Natural killer cell treated with Interleukin-12 subunit alpha and Interleukin-12 subunit beta and Interleukin-15 and Interleukin-18, amount 100 ng/mL, for 72 hours (primary cell): ENCODE data around the gene TRDMT1. TPM values are rescaled to one million over a fixed set of nuclear protein-coding genes. Genes with fewer than 3 reads are reported as not detected.

ENCODE experiments used
- ATAC-seq, 2 donors: fragments of 150-1000 bp; cut with Tn5 transposase in 1 of 2; sonication (Bioruptor Pico), chemical (Tn5 transposase) in 1 of 2; 2 replicates each; pipeline ENCODE4 v1.10.0; 2021
- DNase-seq: peaks from one replicate; pipeline ENCODE4 v3.0.0; 2022; ENCODE audit warnings: low spot score
- H3K27ac Mint-ChIP-seq, 2 donors: 1 replicate in 1 of 2; 2 replicates in 1 of 2; pipeline ENCODE4 v1.8.0; 2022; ENCODE audit warnings: mixed read lengths in 2 of 2, mild to moderate bottlenecking in 1 of 2, moderate library complexity in 1 of 2
- H3K27me3 Mint-ChIP-seq, 2 donors: 1 replicate in 1 of 2; 2 replicates in 1 of 2; pipeline ENCODE4 v1.8.0; 2022; ENCODE audit warnings: mixed read lengths in 2 of 2
- H3K36me3 Mint-ChIP-seq: one replicate; pipeline ENCODE4 v1.8.0; 2022; ENCODE audit warnings: mixed read lengths
- H3K4me1 Mint-ChIP-seq, 2 donors: 1 replicate in 1 of 2; 2 replicates in 1 of 2; pipeline ENCODE4 v1.8.0; 2022; ENCODE audit warnings: low read depth in 2 of 2, mixed read lengths in 2 of 2, mild to moderate bottlenecking in 1 of 2
- H3K4me3 Mint-ChIP-seq: one replicate; pipeline ENCODE4 v1.8.0; 2022; ENCODE audit warnings: mixed read lengths
- H3K9me3 Mint-ChIP-seq: 2 replicates; pipeline ENCODE4 v1.8.0; 2022; ENCODE audit warnings: mixed read lengths
- total RNA-seq, 2 donors: library from RNA; stranded (reverse); gene quantifications; one replicate each; pipeline ENCODE4 v1.2.3, GENCODE V29; 2022

The TRDMT1 gene
- total RNA-seq, 2 donors from 2014 or later, result 8.1 to 15.2 TPM

DNA sequence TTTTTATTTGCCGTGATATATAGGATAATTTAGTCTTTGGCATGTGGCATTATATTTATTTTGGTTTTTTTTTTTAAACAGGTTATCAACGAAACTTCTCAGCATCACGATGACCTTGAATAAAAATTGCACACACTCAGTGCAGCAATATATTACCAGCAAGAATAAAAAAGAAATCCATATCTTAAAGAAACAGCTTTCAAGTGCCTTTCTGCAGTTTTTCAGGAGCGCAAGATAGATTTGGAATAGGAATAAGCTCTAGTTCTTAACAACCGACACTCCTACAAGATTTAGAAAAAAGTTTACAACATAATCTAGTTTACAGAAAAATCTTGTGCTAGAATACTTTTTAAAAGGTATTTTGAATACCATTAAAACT lies 35.7 kb upstream of the TRDMT1 start:
- H3K36me3 Mint-ChIP-seq, result peaks cover 32% of the 10 kb centered on the region
- H3K4me3 Mint-ChIP-seq, result no peak overlapping the region
- H3K27me3 Mint-ChIP-seq, result no peaks in the 10 kb centered on the region
- peak overlapping the region in 1 of 2 donors; percentile 54 for H3K27ac Mint-ChIP-seq
- ATAC-seq, result no peak
- peaks cover 25 to 27% of the 10 kb centered on the region in 2 donors for H3K4me1 Mint-ChIP-seq
- H3K9me3 Mint-ChIP-seq, result no peaks in the 10 kb centered on the region
- DNase-seq, result no peak

DNA sequence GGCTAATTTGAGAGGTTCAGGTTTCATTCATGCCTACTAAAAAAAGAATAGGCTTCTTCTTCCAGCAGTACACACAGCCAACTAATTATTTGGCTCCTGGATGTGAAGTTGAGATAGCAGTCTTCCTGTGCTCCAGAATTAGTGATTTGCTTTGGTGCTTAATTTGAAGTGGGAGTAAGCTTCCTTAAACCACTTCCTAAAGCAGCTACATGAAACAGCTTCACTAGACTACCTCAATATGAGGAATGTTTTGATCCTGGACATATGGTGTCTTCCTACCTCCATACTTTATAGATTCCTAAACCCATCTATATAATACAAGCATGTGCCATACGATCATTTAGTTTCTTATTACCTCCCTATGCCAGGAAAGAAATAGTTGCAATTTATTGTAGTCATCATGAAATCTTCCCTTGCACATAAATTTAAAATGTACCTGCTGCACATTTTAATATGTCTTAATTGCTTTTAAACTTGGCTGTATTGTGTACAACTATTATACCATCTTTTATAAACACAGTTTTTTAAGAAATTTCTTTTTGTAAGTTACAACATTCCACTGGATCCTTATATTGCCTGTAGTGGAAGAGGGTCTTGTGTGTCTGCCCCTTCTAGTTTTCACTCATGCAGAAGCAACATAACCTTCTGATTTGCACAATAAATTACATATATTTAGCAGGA lies 35.1 kb upstream of the TRDMT1 start:
- H3K4me3 Mint-ChIP-seq, result no peak overlapping the region
- no peaks in the 10 kb centered on the region for H3K9me3 Mint-ChIP-seq
- H3K27ac Mint-ChIP-seq, result peak overlapping the region; percentile 54 to 79
- peaks cover 28 to 30% of the 10 kb centered on the region in 2 donors for H3K4me1 Mint-ChIP-seq
- no peaks in the 10 kb centered on the region for H3K27me3 Mint-ChIP-seq
- no peak for DNase-seq
- ATAC-seq, result no peak
- peaks cover 37% of the 10 kb centered on the region for H3K36me3 Mint-ChIP-seq

DNA sequence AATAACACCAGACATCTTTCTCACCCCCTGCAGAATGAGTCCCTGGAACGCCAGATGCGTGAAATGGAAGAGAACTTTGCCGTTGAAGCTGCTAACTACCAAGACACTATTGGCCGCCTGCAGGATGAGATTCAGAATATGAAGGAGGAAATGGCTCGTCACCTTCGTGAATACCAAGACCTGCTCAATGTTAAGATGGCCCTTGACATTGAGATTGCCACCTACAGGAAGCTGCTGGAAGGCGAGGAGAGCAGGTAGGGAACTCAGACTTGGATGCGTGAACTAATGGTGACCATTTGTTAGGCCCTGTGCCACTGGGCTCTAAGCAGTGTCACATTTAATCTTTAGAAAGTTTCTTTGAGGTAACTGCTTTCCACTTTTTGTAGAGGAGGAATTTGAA lies 33.7 kb upstream of the TRDMT1 start:
- peak overlapping the region; percentile 34 for H3K4me3 Mint-ChIP-seq
- no peaks in the 10 kb centered on the region for H3K27me3 Mint-ChIP-seq
- peaks cover 45% of the 10 kb centered on the region for H3K36me3 Mint-ChIP-seq
- H3K9me3 Mint-ChIP-seq, result no peaks in the 10 kb centered on the region
- no peak for DNase-seq
- ATAC-seq, result no peak
- peak overlapping the region; percentile 54 to 79 for H3K27ac Mint-ChIP-seq
- H3K4me1 Mint-ChIP-seq, result peaks cover 39 to 45% of the 10 kb centered on the region in 2 donors

DNA sequence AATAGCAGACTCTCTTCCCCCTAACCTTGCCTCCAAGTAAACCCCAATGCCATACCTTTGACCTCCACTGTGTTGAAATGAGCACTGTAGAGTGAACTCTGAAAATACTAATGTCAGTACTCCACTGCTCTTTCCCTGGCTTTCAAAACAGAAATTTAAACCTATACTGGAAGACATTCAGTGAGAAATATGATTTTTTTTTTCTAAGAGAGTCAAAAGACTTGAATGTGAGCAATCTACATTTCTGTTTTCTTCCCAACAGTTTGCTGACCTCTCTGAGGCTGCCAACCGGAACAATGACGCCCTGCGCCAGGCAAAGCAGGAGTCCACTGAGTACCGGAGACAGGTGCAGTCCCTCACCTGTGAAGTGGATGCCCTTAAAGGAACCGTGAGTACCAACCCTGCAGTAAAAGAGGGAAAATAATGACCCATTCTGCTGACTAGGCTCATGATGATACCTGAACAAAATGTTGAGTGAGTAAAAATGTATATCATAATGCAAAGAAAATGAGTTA lies 33.0 kb upstream of the TRDMT1 start:
- Mint-ChIP-seq H3K4me1 (peaks cover 42 to 46% of the 10 kb centered on the region in 2 donors), H3K36me3 (peaks cover 45% of the 10 kb centered on the region), H3K27me3 (no peaks in the 10 kb centered on the region), H3K4me3 (peak overlapping the region; percentile 67), H3K9me3 (no peaks in the 10 kb centered on the region), H3K27ac (peak overlapping the region; percentile 54 to 91)
- DNase-seq (no peak), ATAC-seq (no peak)

DNA sequence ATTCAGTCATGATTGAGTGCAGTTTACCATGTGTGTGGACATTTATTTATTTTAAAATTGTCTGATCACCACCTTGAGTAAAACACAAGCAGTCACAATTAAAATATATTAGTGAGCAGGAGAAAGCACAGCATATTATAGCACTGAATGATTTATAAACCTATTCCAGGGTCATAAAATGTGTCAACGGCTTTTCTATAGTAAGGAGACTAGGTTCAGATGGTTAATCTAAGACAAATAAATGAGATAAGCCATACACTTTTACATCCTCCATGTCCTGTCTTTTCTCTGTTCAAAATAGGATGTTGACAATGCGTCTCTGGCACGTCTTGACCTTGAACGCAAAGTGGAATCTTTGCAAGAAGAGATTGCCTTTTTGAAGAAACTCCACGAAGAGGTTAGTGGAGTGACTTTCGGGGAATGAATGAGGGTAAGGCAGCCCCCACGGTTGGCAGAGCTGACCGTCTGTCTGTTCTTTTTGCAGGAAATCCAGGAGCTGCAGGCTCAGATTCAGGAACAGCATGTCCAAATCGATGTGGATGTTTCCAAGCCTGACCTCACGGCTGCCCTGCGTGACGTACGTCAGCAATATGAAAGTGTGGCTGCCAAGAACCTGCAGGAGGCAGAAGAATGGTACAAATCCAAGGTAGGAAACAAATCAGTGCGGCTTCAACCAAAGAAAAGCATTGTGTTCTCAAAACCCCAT lies 32.0 kb upstream of the TRDMT1 start:
- ATAC-seq, result no peak
- no peaks in the 10 kb centered on the region for H3K9me3 Mint-ChIP-seq

DNA sequence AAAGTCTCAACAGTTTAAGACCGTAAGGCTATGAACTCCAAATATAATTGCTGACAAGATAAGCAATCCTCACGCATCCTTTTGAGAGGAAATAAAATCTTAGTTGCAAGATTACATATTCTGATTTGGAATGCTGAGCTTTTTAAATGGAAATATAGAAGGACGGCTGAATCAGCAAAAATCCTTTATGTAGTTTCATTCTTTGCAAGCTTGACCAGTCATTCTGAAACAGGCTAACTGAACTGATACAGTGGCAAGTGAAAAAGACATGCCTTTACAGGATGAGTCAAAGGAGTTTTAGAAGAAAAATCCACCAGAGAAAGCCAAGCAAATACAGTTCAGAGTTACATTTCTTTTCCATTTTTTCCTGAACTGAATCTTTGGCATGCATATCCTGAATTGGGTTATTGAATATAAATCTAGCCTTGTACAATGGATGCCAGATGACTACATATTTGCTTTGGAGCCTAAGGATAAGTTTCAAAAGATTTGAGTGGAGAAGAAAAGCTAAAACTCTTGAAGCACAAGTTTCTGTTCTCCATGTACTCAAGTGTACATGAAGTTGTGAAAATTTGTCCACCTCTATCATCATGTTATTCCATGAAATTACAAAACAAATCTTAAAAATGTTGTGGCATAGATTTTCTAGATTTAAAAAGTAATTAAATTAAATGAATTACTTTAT lies 30.9 kb upstream of the TRDMT1 start:
- H3K4me1 Mint-ChIP-seq, result peaks cover 51 to 54% of the 10 kb centered on the region in 2 donors
- no peaks in the 10 kb centered on the region for H3K9me3 Mint-ChIP-seq
- ATAC-seq, result no peak
- H3K27me3 Mint-ChIP-seq, result no peaks in the 10 kb centered on the region
- no peak for DNase-seq
- H3K4me3 Mint-ChIP-seq, result peak overlapping the region; percentile 86
- peaks cover 45% of the 10 kb centered on the region for H3K36me3 Mint-ChIP-seq
- H3K27ac Mint-ChIP-seq, result peak overlapping the region; percentile 92 to 95

More for the DNA sequence above, 32.0 kb upstream of the TRDMT1 start:
- no peaks in the 10 kb centered on the region for H3K27me3 Mint-ChIP-seq
- no peak overlapping the region for H3K4me3 Mint-ChIP-seq
- peaks cover 42 to 46% of the 10 kb centered on the region in 2 donors for H3K4me1 Mint-ChIP-seq
- peaks cover 45% of the 10 kb centered on the region for H3K36me3 Mint-ChIP-seq
- H3K27ac Mint-ChIP-seq, result no peak overlapping the region
- no peak for DNase-seq

DNA sequence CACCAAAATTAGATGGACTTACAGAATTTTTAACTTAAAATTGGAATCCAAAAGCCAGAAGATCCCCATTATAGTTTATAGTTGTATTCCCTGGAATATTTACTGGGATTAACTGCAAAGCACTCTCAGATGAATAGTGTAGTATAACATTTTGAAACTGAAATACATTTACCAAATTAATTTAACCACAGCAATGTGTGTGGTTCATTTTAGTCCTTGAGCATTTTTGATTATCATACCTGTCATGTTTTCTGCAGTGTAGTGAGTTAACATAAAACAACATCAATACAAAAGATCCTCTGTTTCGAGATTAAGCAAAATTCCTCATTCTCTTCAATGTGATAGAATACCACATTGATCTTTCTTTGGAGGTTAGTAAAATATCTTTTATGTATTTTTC lies 30.3 kb upstream of the TRDMT1 start:
- ATAC-seq (no peak), DNase-seq (no peak)
- Mint-ChIP-seq H3K4me1 (peaks cover 57 to 60% of the 10 kb centered on the region in 2 donors), H3K27ac (peak overlapping the region; percentile 92 to 95), H3K4me3 (peak overlapping the region; percentile 86), H3K27me3 (no peaks in the 10 kb centered on the region), H3K36me3 (peaks cover 44% of the 10 kb centered on the region), H3K9me3 (no peaks in the 10 kb centered on the region)

DNA sequence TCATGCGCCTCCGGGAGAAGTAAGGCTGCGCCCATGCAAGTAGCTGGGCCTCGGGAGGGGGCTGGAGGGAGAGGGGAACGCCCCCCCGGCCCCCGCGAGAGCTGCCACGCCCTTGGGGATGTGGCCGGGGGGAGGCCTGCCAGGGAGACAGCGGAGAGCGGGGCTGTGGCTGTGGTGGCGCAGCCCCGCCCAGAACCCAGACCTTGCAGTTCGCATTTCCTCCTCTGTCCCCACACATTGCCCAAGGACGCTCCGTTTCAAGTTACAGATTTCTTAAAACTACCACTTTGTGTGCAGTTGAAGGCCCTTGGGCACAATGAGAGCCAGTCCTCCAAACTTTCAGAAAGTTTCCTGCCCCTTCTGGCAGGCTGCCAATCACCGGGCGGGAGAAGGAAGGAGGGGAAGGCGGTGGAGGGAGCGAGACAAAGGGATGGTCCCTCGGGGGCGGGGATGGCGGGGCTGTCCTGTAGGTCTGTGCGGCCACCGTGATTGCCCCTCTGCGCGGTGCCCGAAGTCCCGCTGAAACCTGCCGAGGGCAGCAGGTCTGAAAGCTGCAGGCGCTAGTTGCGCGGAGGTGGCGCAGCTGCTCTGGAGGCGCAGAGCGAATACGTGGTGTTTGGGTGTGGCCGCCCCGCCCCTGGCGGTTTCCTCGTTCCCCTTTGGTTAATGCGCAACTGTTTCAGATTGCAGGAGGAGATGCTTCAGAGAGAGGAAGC lies 28.7 kb upstream of the TRDMT1 start:
- DNase-seq (peak; percentile 91), ATAC-seq (peak; percentile 69 to 72)
- H3K4me3 Mint-ChIP-seq, result peak overlapping the region; percentile 86
- H3K4me1 Mint-ChIP-seq, result peaks cover 56 to 65% of the 10 kb centered on the region in 2 donors
- H3K9me3 Mint-ChIP-seq, result no peaks in the 10 kb centered on the region
- peaks cover 30% of the 10 kb centered on the region for H3K36me3 Mint-ChIP-seq
- peak overlapping the region; percentile 92 to 95 for H3K27ac Mint-ChIP-seq
- H3K27me3 Mint-ChIP-seq, result no peaks in the 10 kb centered on the region

DNA sequence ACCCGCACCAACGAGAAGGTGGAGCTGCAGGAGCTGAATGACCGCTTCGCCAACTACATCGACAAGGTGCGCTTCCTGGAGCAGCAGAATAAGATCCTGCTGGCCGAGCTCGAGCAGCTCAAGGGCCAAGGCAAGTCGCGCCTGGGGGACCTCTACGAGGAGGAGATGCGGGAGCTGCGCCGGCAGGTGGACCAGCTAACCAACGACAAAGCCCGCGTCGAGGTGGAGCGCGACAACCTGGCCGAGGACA lies 28.2 kb upstream of the TRDMT1 start:
- no peaks in the 10 kb centered on the region for H3K27me3 Mint-ChIP-seq
- peak overlapping the region; percentile 92 to 95 for H3K27ac Mint-ChIP-seq
- peak overlapping the region; percentile 86 for H3K4me3 Mint-ChIP-seq
- DNase-seq, result no peak
- peaks cover 25% of the 10 kb centered on the region for H3K36me3 Mint-ChIP-seq
- H3K9me3 Mint-ChIP-seq, result no peaks in the 10 kb centered on the region
- no peak for ATAC-seq
- H3K4me1 Mint-ChIP-seq, result peaks cover 55 to 65% of the 10 kb centered on the region in 2 donors

DNA sequence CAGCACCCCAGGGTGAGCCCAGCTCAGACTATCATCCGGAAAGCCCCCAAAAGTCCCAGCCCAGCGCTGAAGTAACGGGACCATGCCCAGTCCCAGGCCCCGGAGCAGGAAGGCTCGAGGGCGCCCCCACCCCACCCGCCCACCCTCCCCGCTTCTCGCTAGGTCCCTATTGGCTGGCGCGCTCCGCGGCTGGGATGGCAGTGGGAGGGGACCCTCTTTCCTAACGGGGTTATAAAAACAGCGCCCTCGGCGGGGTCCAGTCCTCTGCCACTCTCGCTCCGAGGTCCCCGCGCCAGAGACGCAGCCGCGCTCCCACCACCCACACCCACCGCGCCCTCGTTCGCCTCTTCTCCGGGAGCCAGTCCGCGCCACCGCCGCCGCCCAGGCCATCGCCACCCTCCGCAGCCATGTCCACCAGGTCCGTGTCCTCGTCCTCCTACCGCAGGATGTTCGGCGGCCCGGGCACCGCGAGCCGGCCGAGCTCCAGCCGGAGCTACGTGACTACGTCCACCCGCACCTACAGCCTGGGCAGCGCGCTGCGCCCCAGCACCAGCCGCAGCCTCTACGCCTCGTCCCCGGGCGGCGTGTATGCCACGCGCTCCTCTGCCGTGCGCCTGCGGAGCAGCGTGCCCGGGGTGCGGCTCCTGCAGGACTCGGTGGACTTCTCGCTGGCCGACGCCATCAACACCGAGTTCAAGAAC lies 27.7 kb upstream of the TRDMT1 start:
- peaks cover 20% of the 10 kb centered on the region for H3K36me3 Mint-ChIP-seq
- peaks cover 51 to 61% of the 10 kb centered on the region in 2 donors for H3K4me1 Mint-ChIP-seq
- peak; percentile 63 to 71 for ATAC-seq

DNA sequence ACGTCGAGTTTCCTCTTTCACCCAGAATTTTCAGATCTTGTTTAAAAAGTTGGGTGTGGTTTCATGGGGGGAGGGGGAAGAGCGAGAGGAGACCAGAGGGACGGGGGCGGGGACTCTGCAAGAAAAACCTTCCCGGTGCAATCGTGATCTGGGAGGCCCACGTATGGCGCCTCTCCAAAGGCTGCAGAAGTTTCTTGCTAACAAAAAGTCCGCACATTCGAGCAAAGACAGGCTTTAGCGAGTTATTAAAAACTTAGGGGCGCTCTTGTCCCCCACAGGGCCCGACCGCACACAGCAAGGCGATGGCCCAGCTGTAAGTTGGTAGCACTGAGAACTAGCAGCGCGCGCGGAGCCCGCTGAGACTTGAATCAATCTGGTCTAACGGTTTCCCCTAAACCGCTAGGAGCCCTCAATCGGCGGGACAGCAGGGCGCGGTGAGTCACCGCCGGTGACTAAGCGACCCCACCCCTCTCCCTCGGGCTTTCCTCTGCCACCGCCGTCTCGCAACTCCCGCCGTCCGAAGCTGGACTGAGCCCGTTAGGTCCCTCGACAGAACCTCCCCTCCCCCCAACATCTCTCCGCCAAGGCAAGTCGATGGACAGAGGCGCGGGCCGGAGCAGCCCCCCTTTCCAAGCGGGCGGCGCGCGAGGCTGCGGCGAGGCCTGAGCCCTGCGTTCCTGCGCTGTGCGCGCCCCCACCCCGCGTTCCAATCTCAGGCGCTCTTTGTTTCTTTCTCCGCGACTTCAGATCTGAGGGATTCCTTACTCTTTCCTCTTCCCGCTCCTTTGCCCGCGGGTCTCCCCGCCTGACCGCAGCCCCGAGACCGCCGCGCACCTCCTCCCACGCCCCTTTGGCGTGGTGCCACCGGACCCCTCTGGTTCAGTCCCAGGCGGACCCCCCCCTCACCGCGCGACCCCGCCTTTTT lies 26.9 kb upstream of the TRDMT1 start, which contains the start of gene VIM:
Gene VIM, plus strand, starts transcription at position 151 of the 925 bp plus-strand sequence. CDS start 1,182 bp downstream, outside the sequence.
- DNase-seq, result peak; percentile 93
- H3K27ac Mint-ChIP-seq, result peak within 1 kb of the TSS; percentile 92 to 95
- peak; percentile 77 to 81 for ATAC-seq
- no peaks in the 10 kb centered on the region for H3K27me3 Mint-ChIP-seq
- H3K4me1 Mint-ChIP-seq, result peaks cover 50 to 59% of the 10 kb centered on the region in 2 donors
- H3K36me3 Mint-ChIP-seq, result peaks cover 18% of the 10 kb centered on the region
- H3K4me3 Mint-ChIP-seq, result peak within 1 kb of the TSS; percentile 86
- no peaks in the 10 kb centered on the region for H3K9me3 Mint-ChIP-seq

More for the DNA sequence above, 27.7 kb upstream of the TRDMT1 start:
- Mint-ChIP-seq H3K9me3 (no peaks in the 10 kb centered on the region), H3K27ac (peak overlapping the region; percentile 92 to 95), H3K4me3 (peak overlapping the region; percentile 86), H3K27me3 (no peaks in the 10 kb centered on the region)
- DNase-seq, result peak; percentile 87
